ENCODE results near the gene ZNF385B. TPM values are rescaled to one million over a fixed set of nuclear protein-coding genes. Genes with fewer than 3 reads are reported as not detected.

The ZNF385B gene
- total RNA-seq, 1 experiment from 2014 or later: 9.3 TPM

GRCh38 chr2:179856205-179856604 is 5.2 kb downstream of the ZNF385B start:
- ChIA-PET CTCF (no interaction called here), RAD21 (ENCODE audit: low non-redundant PET in 1 of 2, low total read pairs in 2 of 2, uncharacterized antibody in 2 of 2, unreplicated experiment in 2 of 2) (no interaction called here), POLR2A (no interaction called here)
- Histone ChIP-seq H3K9ac (ENCODE audit: low read length) (no peak overlapping the region), H3K79me2 (ENCODE audit: insufficient read depth, low read length) (no peaks in the 10 kb centered on the region), H2AFZ (ENCODE audit: low read depth, low read length, poor library complexity, severe bottlenecking) (no peak overlapping the region), H3K4me3 (replicated peaks in 1 of 2; ENCODE audit: low read depth in 1 of 2, low read length in 2 of 2) (no peak overlapping the region), H4K20me1 (ENCODE audit: insufficient read depth) (no peaks in the 10 kb centered on the region), H3K4me2 (ENCODE audit: low read length) (no peak overlapping the region), H3K27ac (ENCODE audit: low read depth, low read length) (no peak overlapping the region), H3K9me2 (ENCODE audit: insufficient read depth) (no peaks in the 10 kb centered on the region), H3K36me3 (ENCODE audit: control insufficient read depth in 1 of 2, insufficient read depth in 2 of 2, low read length in 2 of 2) (no peaks in the 10 kb centered on the region), H3K9me3 (ENCODE audit: control insufficient read depth in 1 of 2, insufficient read depth in 1 of 2, low read depth in 1 of 2, low read length in 2 of 2) (no peaks in the 10 kb centered on the region), H3K4me1 (ENCODE audit: control insufficient read depth in 1 of 2, insufficient read depth in 2 of 2, low read length in 2 of 2) (peaks cover 0 to 6% of the 10 kb centered on the region in 2 experiments; a peak in 1 of 4 replicates), H3K27me3 (ENCODE audit: insufficient read depth, low read length) (no peaks in the 10 kb centered on the region)
- intact Hi-C loops (cut with micrococcal nuclease): no loop called here
- no peak for TF ChIP-seq TCF7L2 (IDR thresholded peaks at IDR 0.05; ENCODE audit: borderline replicate concordance, extremely low read depth, insufficient read depth, insufficient read length)
- no peak for TF ChIP-seq FOSL1 (IDR thresholded peaks at IDR 0.05; ENCODE audit: low read depth)
- TF ChIP-seq EZH2phosphoT487 (IDR thresholded peaks at IDR 0.05; ENCODE audit: borderline replicate concordance): no peak
- TF ChIP-seq SRF (IDR thresholded peaks at IDR 0.05; ENCODE audit: low read depth): no peak
- no TSS peak for BruUV-seq (replicated peaks)
- ATAC-seq (no peak), DNase-seq (ENCODE audit: low read depth, low spot score) (no peak)

- Histone ChIP-seq H4K20me1 (ENCODE audit: insufficient read depth) (no peaks in the 10 kb centered on the region), H3K9ac (ENCODE audit: low read length) (no peak overlapping the region), H3K9me3 (ENCODE audit: control insufficient read depth in 1 of 2, insufficient read depth in 1 of 2, low read depth in 1 of 2, low read length in 2 of 2) (no peaks in the 10 kb centered on the region), H3K4me2 (ENCODE audit: low read length) (no peak overlapping the region), H3K4me1 (ENCODE audit: control insufficient read depth in 1 of 2, insufficient read depth in 2 of 2, low read length in 2 of 2) (peaks cover 0 to 6% of the 10 kb centered on the region in 2 experiments; a peak in 1 of 4 replicates), H3K9me2 (ENCODE audit: insufficient read depth) (no peaks in the 10 kb centered on the region), H3K27ac (ENCODE audit: low read depth, low read length) (no peak overlapping the region), H3K27me3 (ENCODE audit: insufficient read depth, low read length) (no peaks in the 10 kb centered on the region), H3K36me3 (ENCODE audit: control insufficient read depth in 1 of 2, insufficient read depth in 2 of 2, low read length in 2 of 2) (no peaks in the 10 kb centered on the region), H2AFZ (ENCODE audit: low read depth, low read length, poor library complexity, severe bottlenecking) (no peak overlapping the region), H3K79me2 (ENCODE audit: insufficient read depth, low read length) (no peaks in the 10 kb centered on the region), H3K4me3 (replicated peaks in 1 of 2; ENCODE audit: low read depth in 1 of 2, low read length in 2 of 2) (no peak overlapping the region)
- CTCF ChIA-PET: no interaction called here
- no peak for DNase-seq (ENCODE audit: low read depth, low spot score)
- BruUV-seq (replicated peaks): no TSS peak
- no peak for ATAC-seq
- RAD21 ChIA-PET (ENCODE audit: low non-redundant PET in 1 of 2, low total read pairs in 2 of 2, uncharacterized antibody in 2 of 2, unreplicated experiment in 2 of 2): no interaction called here
- TF ChIP-seq JUND (IDR thresholded peaks at IDR 0.05): no peak
- no peak for TF ChIP-seq REST (IDR thresholded peaks at IDR 0.05; ENCODE audit: low read depth)
- no peak for TF ChIP-seq CEBPB (IDR thresholded peaks at IDR 0.05; ENCODE audit: low read depth)
- no peak for TF ChIP-seq SRF (IDR thresholded peaks at IDR 0.05; ENCODE audit: low read depth)
- TF ChIP-seq RAD21 (IDR thresholded peaks at IDR 0.05; ENCODE audit: low read depth): no peak
- no peak for TF ChIP-seq TCF7L2 (IDR thresholded peaks at IDR 0.05; ENCODE audit: borderline replicate concordance, extremely low read depth, insufficient read depth, insufficient read length)
- intact Hi-C loops (cut with micrococcal nuclease): no loop called here
- POLR2A ChIA-PET: no interaction called here
Measured at GRCh38 chr2:179855673-179856072, 5.7 kb downstream of the ZNF385B start.

Data from HCT116 (cell line).